Measurements from ENCODE around the gene NFATC1. TPM values are rescaled to one million over a fixed set of nuclear protein-coding genes. Genes with fewer than 3 reads are reported as not detected.

NFATC1 gene
- total RNA-seq, 4 donors from 2014 or later, result 13.1 to 21.3 (median 16.2) TPM

- no peak overlapping the region for H3K4me3 ChIP-seq
- peaks cover 0 to 70% of the 10 kb centered on the region in 2 donors for H3K36me3 ChIP-seq
- H3K27ac ChIP-seq, result no peak overlapping the region
- H3K4me1 ChIP-seq, result no peaks in the 10 kb centered on the region
- no peak for ATAC-seq
- TF ChIP-seq POLR2A (IDR thresholded peaks at IDR 0.05), result no peak
- no peak for TF ChIP-seq POLR2AphosphoS5 (IDR thresholded peaks at IDR 0.05)
- no peak for TF ChIP-seq EP300 (IDR thresholded peaks at IDR 0.05)
- TF ChIP-seq, protein P1, sequence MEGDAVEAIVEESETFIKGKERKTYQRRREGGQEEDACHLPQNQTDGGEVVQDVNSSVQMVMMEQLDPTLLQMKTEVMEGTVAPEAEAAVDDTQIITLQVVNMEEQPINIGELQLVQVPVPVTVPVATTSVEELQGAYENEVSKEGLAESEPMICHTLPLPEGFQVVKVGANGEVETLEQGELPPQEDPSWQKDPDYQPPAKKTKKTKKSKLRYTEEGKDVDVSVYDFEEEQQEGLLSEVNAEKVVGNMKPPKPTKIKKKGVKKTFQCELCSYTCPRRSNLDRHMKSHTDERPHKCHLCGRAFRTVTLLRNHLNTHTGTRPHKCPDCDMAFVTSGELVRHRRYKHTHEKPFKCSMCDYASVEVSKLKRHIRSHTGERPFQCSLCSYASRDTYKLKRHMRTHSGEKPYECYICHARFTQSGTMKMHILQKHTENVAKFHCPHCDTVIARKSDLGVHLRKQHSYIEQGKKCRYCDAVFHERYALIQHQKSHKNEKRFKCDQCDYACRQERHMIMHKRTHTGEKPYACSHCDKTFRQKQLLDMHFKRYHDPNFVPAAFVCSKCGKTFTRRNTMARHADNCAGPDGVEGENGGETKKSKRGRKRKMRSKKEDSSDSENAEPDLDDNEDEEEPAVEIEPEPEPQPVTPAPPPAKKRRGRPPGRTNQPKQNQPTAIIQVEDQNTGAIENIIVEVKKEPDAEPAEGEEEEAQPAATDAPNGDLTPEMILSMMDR (IDR thresholded peaks at IDR 0.05), result no peak
- no peaks in the 10 kb centered on the region for H3K9me3 ChIP-seq
- no peaks in the 10 kb centered on the region for H3K27me3 ChIP-seq
- WGBS, 2 donors (ENCODE audit: low coverage in 1 of 2), result 75 to 85% methylated on average over 8 to 15 of the region's 20 CpGs
These were observed 33.8 kb upstream of the NFATC1 start for GRCh38 chr18:79361766-79362522.

DNA sequence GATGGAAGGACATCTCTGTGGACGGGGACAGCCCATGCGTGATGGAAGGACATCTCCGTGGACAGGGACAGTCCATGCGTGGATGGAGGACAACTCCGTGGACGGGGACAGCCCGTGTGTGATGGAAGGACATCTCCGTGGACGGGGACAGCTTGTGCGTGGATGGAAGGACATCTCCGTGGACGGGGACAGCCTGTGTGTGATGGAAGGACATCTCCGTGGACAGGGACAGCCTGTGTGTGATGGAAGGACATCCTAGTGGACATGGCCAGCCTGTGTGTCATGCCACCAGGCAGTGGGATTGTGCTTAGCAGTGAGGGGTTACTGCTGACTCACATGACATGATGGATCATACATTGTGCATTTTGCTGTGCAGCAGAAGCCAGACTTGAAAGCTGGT, 30.0 kb upstream of the NFATC1 start:
- no peak overlapping the region for H3K4me3 ChIP-seq
- WGBS, 2 donors (ENCODE audit: low coverage in 1 of 2), result 83 to 84% methylated on average over 7 to 9 of the region's 13 CpGs
- no peaks in the 10 kb centered on the region for H3K4me1 ChIP-seq

DNA sequence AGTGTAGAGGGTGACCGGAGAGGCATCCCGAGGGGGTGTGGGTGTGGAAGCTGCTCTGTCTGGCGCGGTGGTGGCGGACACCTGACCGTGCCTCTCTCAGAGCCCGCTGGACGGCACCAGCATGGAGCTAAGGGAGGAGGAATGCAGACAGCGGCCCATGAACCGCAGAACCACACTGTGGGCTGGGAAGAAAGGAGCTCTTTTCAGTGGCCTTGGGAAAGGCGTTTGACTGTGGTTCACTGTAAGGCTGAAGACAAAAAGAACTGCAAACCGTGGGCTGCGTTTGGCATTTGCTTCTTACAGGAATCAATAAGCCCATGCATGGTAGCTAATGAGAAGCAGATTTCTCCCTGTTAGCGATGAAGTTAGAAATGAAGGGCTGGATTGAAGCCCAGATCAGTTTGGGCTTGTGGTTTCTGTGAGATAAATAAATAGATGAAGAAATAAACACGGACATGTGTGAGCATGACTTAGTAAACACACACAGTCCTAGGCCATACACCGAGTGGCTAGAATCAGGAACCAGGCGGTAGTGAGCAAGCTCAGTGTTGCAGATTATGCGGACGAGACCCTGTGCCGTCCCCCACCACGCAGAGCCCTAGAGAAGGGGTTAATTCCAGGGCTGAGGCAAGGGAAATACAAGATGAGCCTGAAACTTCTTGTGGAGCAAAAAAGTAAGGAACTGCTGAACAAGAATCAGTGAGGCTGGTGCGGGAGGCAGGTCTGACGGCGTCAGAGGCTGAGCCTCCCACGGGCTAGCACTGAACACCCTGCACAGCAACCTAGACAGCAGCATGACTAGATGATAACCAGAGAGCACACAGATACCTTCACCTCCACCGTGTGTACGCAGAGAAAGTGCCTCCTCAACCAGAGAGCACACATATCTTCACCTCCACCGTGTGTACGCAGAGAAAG, 29.3 kb upstream of the NFATC1 start:
- H3K27ac ChIP-seq, result no peak overlapping the region
- ATAC-seq, result no peak
- 82 to 83% methylated on average over 24 to 27 of the region's 29 CpGs for WGBS, 2 donors (ENCODE audit: low coverage in 1 of 2)
- H3K4me1 ChIP-seq, result no peaks in the 10 kb centered on the region
- H3K27me3 ChIP-seq, result no peaks in the 10 kb centered on the region
- H3K36me3 ChIP-seq, result peaks cover 0 to 51% of the 10 kb centered on the region in 2 donors
- H3K4me3 ChIP-seq, result no peak overlapping the region
- TF ChIP-seq POLR2A (IDR thresholded peaks at IDR 0.05), result no peak
- TF ChIP-seq, protein P1 (IDR thresholded peaks at IDR 0.05), result no peak
- no peak for TF ChIP-seq EP300 (IDR thresholded peaks at IDR 0.05)
- TF ChIP-seq POLR2AphosphoS5 (IDR thresholded peaks at IDR 0.05), result no peak
- H3K9me3 ChIP-seq, result no peaks in the 10 kb centered on the region

More for the DNA sequence above, 30.0 kb upstream of the NFATC1 start:
- no peak overlapping the region for H3K27ac ChIP-seq
- ATAC-seq, result no peak
- TF ChIP-seq POLR2A (IDR thresholded peaks at IDR 0.05) (no peak), EP300 (IDR thresholded peaks at IDR 0.05) (no peak), POLR2AphosphoS5 (IDR thresholded peaks at IDR 0.05) (no peak)
- TF ChIP-seq, protein P1 (IDR thresholded peaks at IDR 0.05), result no peak
- H3K9me3 ChIP-seq, result no peaks in the 10 kb centered on the region
- H3K27me3 ChIP-seq, result no peaks in the 10 kb centered on the region
- H3K36me3 ChIP-seq, result peaks cover 0 to 54% of the 10 kb centered on the region in 2 donors

DNA sequence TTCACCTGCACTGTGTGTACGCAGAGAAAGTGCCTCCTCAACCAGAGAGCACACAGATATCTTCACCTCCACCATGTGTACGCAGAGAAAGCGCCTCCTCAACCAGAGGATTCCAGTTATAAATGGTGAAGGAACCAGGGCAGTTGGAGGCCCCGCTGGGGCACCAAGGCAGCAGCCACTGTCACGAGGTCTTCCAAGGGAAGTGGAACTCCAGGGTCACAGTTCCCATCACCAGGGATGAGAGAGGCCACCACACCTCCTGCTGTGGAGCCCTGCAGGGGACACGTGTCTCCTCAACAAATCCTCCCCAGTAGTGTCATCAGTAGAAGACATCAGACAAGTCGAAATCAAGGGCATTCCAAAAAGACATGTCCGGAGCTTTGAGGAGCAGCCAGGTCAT, 28.2 kb upstream of the NFATC1 start:
- ATAC-seq, result no peak
- H3K9me3 ChIP-seq, result no peaks in the 10 kb centered on the region
- H3K27ac ChIP-seq, result no peak overlapping the region
- WGBS, 2 donors (ENCODE audit: low coverage in 1 of 2), result 82% methylated on average over 3 to 7 of the region's 8 CpGs
- TF ChIP-seq POLR2A (IDR thresholded peaks at IDR 0.05) (no peak), EP300 (IDR thresholded peaks at IDR 0.05) (no peak), POLR2AphosphoS5 (IDR thresholded peaks at IDR 0.05) (no peak)
- TF ChIP-seq, protein P1 (IDR thresholded peaks at IDR 0.05), result no peak
- H3K27me3 ChIP-seq, result no peaks in the 10 kb centered on the region
- H3K4me3 ChIP-seq, result no peak overlapping the region
- H3K4me1 ChIP-seq, result no peaks in the 10 kb centered on the region
- peaks cover 0 to 51% of the 10 kb centered on the region in 2 donors for H3K36me3 ChIP-seq
